HCT116 (cell line): Measurements from ENCODE around the gene RCL1.

Experiments used
- CTCF ChIP-seq, 3 experiments: fragments of 200-600 bp in 1 of 3; sonication (generic) in 1 of 3; IDR thresholded peaks in 2 of 3; conservative IDR thresholded peaks in 1 of 3; 2 replicates each; pipeline ENCODE4 v1.5.1; 2012 to 2017; ENCODE audit warnings: low read depth in 2 of 3, low read length in 2 of 3, antibody characterized with exemption in 1 of 3, borderline replicate concordance in 1 of 3, control low read depth in 1 of 3, mild to moderate bottlenecking in 1 of 3, mixed read lengths in 1 of 3, mixed run types in 1 of 3, moderate library complexity in 1 of 3; ENCODE audit not compliant: insufficient read depth in 1 of 3
- ELF1 ChIP-seq: IDR thresholded peaks from 2 replicates; pipeline ENCODE4 v1.6.1; 2012; ENCODE audit warnings: low read depth, borderline replicate concordance
- EZH2 ChIP-seq: fragments of 200-600 bp; sonication (generic); IDR thresholded peaks from 2 replicates; pipeline ENCODE4 v1.6.1; 2017; ENCODE audit warnings: antibody characterized with exemption, mixed run types
- EZH2phosphoT487 ChIP-seq: fragments of 200-600 bp; IDR thresholded peaks from 2 replicates; pipeline ENCODE4 v1.6.1; 2018; ENCODE audit warnings: antibody characterized with exemption, borderline replicate concordance
- POLR2A ChIP-seq: IDR thresholded peaks from 2 replicates; pipeline ENCODE4 v1.7.0; 2011; ENCODE audit warnings: borderline replicate concordance; ENCODE audit not compliant: insufficient read depth, insufficient read length; ENCODE audit errors: extremely low read depth
- POLR2AphosphoS5 ChIP-seq: IDR thresholded peaks from 2 replicates; pipeline ENCODE4 v1.6.1; 2011; ENCODE audit warnings: mild to moderate bottlenecking, low read depth, low read length, moderate library complexity
- RAD21 ChIP-seq: IDR thresholded peaks from 2 replicates; pipeline ENCODE4 v1.6.1; 2012; ENCODE audit warnings: low read depth, mild to moderate bottlenecking
- ZNF274 ChIP-seq: fragments of 200-500 bp; sonication (Bioruptor generic); IDR thresholded peaks from 2 replicates; pipeline ENCODE4 v1.6.1; 2014; ENCODE audit warnings: mild to moderate bottlenecking, low read depth, low read length, inconsistent platforms
- TF ChIP-seq, protein P1 (sequence below): IDR thresholded peaks from 2 replicates; pipeline ENCODE4 v1.6.1; 2012

DNA sequence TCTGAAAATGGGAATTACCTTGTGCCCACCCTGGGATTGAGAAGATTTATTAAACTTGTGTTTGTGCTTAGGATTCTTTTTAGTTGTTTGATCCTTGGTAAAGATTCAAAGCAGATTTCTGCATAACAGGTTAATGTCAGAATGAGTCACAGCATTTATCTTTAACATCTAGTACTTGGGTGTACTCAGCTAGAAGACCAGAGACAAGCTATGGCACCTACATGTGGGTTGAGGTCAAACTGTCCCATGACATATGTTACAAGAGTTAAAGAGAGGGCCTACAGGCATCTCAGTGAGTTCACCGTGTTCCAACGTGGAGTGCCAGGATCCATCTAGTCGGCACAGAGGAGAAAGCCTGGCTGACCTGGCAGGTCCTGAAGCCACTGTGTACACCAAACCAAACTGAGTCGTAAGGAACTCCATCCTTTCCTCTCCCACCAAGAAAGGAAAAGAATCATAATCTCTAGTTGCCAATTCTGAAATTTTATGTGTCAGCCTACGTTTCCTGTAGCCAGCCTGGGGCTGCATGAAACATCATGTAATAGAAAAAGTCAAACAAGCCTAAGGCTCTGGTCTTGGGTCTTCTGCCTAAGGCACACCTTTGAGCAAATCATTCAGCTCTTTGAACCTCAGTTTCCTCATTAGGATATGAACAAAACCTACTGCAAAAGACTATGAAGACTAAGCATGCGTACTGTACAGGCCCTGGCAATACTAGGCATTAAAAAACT, 73.7 kb downstream of the RCL1 start:
- TF ChIP-seq ZNF274 (no peak), EZH2phosphoT487 (no peak), ELF1 (no peak), POLR2A (no peak), CTCF (IDR thresholded peaks at IDR 0.05 in 2 of 3, conservative IDR thresholded peaks at IDR 0.05 in 1 of 3; ENCODE audit: borderline replicate concordance in 1 of 3, insufficient read depth in 1 of 3, low read depth in 2 of 3, low read length in 2 of 3) (no peak), POLR2AphosphoS5 (no peak), RAD21 (no peak), EZH2 (no peak)
- TF ChIP-seq, protein P1, sequence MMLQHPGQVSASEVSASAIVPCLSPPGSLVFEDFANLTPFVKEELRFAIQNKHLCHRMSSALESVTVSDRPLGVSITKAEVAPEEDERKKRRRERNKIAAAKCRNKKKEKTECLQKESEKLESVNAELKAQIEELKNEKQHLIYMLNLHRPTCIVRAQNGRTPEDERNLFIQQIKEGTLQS: no peak
